GM19397 (cell line): ENCODE data around the gene ELOA.
"Not testable (repeated sequence)": the region's sequence is repeated elsewhere in the genome, so short reads cannot be mapped to it uniquely, and the experiment has no call there.

ENCODE experiments used
- ATAC-seq: cut with Tn5 transposase; IDR thresholded peaks from one replicate; pipeline ENCODE4 v1.9.1; 2021; ENCODE audit warnings: mild to moderate bottlenecking, moderate library complexity; ENCODE audit not compliant: unreplicated experiment

The ELOA gene

DNA sequence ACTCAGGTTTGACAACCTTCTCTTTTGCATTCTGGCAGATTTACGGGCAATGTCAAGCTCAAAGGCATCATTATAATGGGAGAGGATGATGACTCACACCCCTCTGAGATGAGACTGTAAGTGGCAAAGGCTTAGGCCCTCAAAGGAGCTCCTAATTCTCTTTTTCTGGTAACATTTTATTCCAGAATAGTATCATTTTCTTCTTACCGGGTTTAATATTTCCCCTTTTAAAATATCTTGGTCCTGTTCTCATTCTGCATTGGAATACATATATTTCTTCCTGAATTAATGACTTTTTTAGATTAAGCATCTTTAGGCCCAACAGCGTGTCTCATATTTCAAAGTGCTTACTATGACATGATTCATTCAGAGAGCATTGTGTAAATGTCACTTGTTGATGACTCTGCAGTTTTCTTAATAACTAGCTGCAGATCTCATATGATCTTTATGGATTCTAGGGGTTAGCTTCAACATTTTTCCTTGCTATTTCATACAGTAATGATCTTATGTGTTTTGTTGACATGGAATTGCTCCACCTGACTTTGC lies 36.6 kb downstream of the ELOA start:
- no peak for ATAC-seq

- ATAC-seq, result not testable (repeated sequence)
Measured at GRCh38 chr1:23783141-23783540, 39.9 kb downstream of the ELOA start.

GRCh38 chr1:23784846-23785245 lies 41.6 kb downstream of the ELOA start:
- no peak for ATAC-seq

GRCh38 chr1:23787701-23788100 lies 44.4 kb downstream of the ELOA start:
- ATAC-seq, result no peak

DNA sequence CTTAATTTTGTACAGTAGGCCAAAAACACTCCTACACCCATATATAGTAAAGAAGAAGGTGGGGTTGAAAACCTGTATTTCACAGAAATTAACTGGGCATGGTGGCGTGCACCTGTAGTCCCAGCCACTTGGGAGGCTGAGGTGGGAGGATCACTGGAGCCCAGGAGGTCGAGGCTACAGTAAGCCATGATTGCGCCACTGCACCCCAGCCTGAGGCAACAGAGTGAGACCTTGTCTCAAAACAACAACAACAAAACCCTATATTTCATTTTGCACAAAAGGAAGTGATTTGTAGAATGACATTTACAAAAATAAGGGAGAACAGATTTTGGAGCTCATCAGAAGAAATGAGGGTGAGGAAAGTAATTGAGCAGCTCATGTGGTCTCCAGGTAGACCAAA lies 45.4 kb downstream of the ELOA start:
- no peak for ATAC-seq

- peak; percentile 73 for ATAC-seq
Measured at GRCh38 chr1:23790696-23791515, 47.6 kb downstream of the ELOA start, which contains the start of gene LYPLA2. LYPLA2 (plus strand) TSS chr1:23791145; CDS start chr1:23792683, 1,538 bp downstream.

GRCh38 chr1:23791516-23792047 lies 48.3 kb downstream of the ELOA start:
- no peak for ATAC-seq

- ATAC-seq, result no peak
Measured at GRCh38 chr1:23792151-23792945, 49.1 kb downstream of the ELOA start.

GRCh38 chr1:23793018-23793781 lies 49.9 kb downstream of the ELOA start:
- ATAC-seq, result no peak

- no peak for ATAC-seq
Measured at GRCh38 chr1:23793861-23794731, 50.8 kb downstream of the ELOA start.

- not testable (repeated sequence) for ATAC-seq
Measured at GRCh38 chr1:23794732-23795182, 51.5 kb downstream of the ELOA start.

GRCh38 chr1:23795676-23796465 lies 52.6 kb downstream of the ELOA start:
- ATAC-seq, result no peak

DNA sequence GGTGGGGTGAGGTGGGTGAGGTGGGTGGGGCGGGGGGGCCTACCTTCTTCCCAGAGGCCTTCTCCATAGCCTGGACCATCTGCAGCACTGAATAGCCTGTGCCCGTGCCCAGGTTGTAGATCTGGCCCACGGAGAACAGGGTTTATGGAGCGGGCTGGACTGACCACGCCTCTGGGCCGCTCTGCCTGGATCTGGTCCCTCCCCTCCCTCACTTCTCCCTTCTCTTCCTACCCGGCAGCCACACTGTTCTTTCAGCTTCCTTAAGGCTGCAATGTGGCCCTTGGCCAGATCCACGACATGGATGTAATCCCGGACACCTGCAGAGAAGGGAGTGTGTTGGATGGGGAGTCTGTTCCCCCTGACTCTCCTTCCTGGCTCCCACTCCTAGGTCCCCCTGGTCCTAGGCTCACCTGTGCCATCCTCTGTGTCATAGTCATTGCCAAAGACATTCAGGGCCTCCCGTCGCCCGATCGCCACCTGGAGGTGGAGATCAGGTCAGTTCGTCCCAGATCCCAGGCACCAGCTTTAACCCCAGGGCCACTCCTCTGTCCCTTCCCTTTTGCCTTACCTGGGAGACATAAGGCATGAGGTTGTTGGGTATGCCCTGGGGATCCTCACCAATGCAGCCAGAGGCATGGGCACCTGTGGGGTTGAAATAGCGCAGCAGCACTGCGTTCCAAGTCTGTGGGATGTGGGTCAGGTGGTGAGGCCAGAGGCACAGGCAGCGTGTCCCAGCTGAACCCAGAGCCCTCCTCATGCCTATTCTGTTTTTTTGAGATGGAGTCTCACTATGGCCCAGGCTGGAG lies 53.4 kb downstream of the ELOA start:
- no peak for ATAC-seq

DNA sequence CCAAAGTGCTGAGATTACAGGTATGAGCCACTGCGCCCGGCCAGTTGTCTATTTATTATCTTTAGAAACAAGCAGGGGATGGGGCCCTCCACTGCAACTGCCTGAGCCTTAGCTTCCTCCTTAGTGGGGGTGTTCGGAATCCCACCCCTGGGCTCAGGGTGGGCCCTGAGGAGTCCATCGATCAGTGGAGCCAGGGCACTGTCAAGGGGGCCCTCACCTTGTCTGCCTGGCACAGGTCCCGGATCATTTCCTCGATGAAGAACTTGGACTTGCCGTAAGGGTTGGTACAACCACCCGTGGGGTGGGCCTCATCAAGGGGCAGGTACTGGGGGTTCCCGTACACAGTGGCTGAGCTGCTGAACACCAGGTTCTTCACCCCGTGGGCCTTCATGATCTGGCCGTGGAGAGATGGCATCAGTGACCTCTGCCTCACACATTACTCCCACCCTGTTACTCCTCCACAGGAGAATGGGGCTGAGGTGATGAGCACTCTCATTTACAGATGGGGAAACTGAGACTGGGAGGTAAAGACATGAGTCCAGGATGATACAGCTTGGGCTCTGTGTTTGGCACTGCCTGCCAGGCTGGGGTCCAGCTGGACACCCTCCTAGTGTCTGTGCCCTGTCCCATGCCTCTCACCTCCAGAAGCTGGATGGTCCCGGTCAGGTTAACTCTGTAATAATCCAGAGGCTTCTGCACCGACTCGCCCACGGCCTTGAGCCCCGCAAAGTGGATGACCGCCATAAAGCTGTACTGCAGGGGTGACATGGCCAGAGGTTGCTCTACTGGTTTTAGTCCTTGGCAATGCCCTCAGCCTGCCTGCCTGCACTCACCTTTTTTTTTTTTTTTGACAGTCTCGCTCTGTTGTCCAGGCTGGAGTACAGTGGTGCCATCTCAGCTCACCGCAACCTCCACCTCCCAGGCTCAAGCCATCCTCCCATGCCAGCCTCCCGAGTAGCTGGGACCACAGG lies 54.5 kb downstream of the ELOA start:
- no peak for ATAC-seq

GRCh38 chr1:23798662-23799142 lies 55.4 kb downstream of the ELOA start:
- ATAC-seq, result no peak

DNA sequence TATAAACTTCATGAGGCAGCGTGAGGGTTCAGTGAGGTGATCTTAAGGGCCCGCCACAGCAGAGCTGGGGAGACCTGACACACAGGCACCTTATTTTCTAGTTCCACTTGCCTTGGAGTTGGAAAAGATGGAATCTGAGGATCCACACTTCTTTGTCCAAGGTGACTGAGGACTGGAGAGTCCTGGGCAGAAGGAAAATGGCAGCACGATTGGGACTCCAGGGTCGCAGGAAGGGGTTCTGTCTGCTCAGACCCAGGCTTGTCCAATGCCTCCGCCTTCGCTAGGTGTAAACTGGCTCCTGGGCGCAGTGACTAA lies 55.9 kb downstream of the ELOA start:
- ATAC-seq, result no peak
